ELF-1 (cell line): ENCODE measurements around the gene NT5C1B.

Experiments
- DNase-seq: peaks from one replicate; pipeline ENCODE4 v3.0.0-alpha.2; 2016; ENCODE audit warnings: low read depth, low spot score

The NT5C1B gene

DNA sequence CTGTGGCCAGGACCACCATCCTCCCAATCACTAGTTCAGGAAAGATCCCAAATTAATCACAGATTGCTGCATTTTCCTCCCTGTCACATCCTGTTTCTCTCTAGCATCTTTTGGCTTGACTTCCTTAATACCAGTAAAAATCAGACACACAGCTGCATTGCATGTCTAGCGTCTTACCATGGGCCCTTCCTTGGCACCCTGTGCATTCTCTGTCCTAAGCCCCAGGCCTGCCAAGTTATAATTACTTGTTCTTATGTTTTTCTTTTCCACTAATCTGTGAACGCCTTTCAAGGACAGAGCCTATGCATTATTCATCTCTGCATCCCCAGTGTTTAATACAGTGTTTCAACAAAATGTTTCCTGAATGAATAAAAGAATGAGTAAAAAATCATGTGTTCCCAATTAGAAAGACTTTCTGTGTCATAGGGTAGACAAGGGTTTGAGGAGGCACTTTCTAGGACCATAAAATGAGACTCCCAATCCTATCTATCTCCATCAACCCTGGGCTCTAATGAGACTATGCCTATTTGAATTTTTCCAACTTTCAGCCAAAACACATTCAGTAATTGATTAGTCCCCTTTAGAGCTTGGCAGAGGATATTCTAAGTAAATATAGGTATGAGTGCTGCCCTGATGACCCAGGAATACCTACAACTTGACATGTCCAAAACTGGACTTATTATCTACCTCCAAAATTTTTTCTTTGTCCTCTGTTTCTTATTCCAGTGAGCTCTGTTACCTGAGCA lies 10.3 kb upstream of the NT5C1B start:
- no peak for DNase-seq

- DNase-seq, result no peak
These were observed 9.6 kb upstream of the NT5C1B start for GRCh38 chr2:18598848-18599484.

- no peak for DNase-seq
These were observed 8.2 kb upstream of the NT5C1B start for GRCh38 chr2:18597618-18598017.

DNA sequence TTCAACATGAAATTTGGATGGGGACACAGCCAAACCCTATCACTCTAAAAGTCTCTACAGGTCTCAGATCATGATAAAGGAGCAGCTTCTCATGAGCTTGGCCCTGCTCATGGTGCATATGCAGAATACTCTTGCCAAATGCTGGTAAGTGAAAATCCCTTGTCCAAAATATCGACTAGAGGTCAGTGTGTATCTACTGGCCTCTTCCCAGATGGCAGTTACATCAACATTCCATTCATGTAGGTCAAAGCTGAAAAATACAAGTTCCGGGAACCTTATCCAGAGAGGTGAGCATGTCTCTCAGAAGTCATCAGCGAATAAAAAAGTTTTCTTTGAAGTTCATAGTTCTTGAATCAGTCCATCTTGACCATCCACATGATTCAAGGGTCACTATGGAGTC lies 7.6 kb upstream of the NT5C1B start:
- DNase-seq, result no peak

DNA sequence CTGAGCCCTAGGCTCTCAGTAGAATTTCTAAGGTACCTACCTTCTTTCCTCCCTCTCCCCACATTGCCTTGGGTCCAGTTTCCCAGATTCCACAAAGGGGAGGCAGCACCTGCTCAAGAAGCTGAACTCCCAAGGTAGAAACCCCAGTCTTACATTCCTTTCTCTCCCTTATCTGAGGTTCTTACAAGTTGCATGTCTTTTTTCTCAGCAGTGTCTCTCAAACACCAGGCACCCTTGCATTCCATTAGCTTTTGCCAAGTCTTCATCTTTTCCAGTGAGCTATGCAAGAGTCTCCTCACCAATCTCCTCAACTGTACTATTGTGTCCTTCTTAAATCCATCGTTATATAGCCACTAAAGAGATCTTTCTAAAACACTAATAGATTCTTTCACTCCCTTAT lies 4.1 kb upstream of the NT5C1B start:
- DNase-seq, result no peak

DNA sequence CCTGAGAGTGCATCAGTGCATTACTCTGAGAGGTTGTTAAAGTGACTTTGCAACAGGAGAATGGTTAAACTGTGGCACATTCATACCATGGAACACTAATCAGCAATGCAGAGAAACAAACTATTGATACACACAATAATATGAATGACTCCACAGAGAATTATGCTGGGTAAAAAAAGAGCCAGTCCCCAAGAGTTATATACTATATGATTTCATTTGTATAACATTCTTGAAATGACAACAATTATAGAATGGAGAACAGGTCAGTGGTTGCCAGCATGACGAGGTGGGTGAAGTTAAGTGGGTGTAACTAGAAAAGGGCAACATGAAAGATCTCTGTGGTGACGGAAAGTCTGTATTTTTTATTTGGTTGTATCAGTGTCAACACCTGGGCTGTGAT lies 3.0 kb upstream of the NT5C1B start:
- no peak for DNase-seq

DNA sequence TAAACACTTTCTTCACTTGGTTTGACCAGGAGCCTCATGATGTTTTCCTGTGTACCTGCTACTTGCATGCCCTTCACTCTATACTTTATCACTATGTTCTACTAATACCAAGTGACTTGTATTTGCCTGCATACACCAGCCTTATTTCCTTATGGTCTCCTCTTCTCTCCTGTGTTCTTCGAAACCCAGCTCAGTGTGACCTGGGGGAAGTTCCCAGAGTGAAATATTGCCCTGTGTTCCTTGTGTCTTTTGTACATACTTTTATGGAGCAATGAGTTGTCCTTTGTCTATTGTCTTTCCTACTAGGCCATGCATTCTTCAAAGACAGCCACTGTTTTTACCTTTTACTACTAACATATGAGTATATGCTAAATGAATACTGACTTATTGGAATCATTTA lies 567 bp downstream of the NT5C1B start:
- no peak for DNase-seq

GRCh38 chr2:18588049-18588448 lies 1.3 kb downstream of the NT5C1B start:
- no peak for DNase-seq

DNA sequence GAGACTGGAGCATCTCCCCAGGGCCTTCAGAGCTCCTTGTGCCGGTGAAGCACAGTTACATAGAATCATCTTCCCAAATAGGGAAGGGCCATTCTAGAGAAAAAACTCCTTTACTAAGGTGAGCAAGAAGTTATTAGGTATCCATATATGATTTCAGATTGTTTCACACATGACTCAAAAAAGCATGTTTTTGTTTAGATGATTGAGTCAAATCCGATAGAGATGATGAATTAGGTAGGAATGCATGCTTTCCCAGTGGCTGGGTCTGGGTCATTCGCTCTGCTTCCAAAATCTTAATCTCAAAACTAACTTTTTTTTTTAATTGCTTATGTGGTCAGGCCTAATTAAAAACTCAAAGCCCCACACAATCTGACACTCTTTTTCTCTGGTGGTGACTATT lies 3.8 kb downstream of the NT5C1B start:
- no peak for DNase-seq

DNA sequence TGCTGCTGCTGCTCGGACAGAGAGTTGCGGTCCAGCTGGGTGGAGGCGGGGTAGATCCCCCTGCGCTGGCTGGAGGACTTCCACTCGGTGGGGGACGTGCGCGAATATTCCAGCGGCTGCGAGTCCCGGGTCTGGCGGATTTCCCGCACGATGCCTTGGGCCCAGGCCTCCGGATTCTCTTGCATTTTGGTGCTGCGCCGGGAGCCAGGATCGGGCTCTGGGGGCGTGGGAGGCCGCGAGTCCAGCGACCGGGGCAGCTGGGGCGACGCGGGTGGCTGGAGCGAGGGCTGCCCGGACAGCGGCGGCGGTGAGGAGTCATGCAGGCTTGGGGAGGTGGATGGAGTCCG lies 4.8 kb downstream of the NT5C1B start:
- no peak for DNase-seq

DNA sequence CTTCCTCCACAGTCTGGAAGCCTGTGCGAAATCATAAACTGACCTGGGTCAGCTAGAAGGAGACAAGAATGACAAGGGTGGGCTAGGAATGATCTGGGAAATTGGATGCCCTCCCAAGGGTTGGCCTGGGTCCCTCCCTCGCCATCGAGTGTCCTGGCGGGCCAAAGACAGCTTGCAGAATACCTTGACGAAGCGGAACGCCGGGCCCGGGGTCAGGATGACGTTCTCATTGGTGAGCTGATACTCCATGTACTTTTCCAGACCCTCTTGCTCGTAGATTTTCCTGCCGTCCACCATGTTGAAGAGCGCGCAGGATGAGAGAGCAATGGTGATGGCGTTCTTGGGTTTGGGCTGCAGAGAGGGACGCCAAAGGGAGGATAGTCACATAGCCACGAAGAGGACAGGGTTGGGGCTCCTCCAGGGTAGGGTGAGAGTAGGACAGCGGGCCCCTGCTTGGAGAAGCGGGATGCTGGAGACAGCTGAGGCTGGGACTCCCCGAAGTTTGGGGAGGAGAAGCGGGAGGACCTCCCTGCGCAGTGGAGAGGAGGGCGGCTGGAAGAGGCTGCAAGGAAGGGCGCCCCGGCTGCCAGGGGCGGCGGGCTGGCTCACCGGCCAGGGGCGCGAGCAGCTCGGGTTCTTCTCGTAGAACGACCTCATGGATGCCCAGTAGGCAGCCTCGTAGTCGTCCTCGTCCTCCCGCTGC lies 5.3 kb downstream of the NT5C1B start:
- no peak for DNase-seq

DNA sequence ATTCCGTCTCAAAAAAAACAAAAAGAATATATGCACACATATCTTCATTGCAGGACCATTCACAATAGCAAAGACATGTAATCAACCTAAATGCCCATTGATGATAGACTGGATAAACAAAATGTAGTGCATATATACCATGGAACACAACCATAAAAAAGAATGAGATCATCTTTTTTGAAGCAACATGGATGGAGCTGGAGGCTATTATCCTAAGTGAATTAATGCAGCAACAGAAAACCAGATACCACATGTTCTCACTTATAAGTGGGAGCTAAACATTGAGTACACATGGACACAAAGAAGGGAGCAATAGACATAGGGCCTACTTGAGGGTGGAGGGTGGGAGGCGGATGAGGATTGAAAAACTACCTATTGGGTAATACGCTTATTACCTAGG lies 8.8 kb downstream of the NT5C1B start:
- DNase-seq, result no peak

GRCh38 chr2:18578033-18578432 lies 11.3 kb downstream of the NT5C1B start:
- DNase-seq, result no peak

DNA sequence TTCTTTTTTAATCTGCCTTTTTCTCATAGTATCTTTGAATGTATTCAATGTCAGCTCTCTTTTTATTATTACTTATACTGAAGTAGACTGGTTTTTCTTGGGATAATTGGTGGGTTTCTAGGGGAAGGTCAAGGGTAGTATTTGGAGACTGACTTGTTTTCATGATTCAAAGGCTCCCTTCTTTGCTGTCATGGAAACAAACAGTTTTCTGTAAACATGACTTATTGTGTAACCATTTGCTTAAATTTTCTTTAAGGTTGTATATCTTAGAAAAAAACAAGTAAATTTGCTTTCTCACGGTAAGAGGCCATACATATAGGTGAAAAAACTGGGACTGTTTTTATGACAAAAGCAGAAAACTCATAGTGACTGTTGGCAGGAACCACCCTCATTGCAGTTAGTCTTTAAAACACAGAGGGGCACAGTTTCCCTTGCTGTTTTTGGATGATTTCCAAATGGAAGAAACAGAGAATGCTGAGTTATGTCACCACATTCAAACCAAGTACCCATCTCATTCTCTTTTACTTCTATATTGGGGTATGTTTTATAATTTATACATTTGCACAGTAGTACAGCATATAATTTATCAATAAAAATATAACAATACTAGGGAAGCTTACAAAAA lies 23.1 kb downstream of the NT5C1B start:
- no peak for DNase-seq

- no peak for DNase-seq
These were observed 28.6 kb downstream of the NT5C1B start for GRCh38 chr2:18560797-18561085.

DNA sequence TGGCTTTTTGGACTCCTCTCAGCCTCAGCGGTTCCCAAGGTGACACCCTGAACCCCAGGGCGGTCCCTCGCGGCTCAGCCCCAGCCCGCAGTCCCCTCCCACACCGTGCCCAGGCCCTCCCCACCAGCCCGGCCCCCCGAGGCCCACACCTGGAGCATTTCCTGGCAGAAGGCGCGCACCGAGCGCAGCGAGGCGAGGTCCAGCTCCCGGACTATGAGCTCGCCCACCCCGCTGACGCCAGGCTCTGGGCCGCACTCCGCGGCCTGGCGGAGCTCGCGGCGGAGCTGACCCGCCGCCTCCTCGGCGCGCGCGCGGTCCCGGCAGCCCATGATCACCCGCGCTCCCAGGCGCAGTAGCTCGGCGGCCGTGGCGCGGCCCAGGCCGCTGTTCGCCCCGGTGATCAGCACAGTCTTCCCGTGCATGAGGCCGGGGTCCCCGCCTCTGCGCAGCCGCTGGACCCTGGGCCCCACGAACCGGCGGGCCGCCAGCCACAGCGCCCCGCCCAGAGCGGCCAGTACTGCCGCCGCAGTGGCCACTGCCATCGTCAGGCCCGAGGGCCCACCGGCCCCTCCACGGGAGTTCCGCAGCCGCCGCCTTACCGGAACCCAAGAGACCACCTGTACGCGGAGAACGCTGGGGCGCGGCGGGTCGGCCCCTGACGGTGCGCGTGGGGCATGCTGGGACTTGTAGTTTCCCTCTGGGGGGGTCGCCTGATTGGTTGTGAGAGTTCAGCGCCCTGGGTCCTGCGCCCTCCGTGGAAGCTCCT lies 29.2 kb downstream of the NT5C1B start, which contains the start of gene RDH14:
Gene RDH14, minus strand, starts transcription at position 623 of the 766 bp plus-strand sequence. Its CDS starts 81 bp downstream, at position 542.
- DNase-seq, result peak; percentile 97

- no peak for DNase-seq
These were observed 29.8 kb downstream of the NT5C1B start for GRCh38 chr2:18559531-18560030.

DNA sequence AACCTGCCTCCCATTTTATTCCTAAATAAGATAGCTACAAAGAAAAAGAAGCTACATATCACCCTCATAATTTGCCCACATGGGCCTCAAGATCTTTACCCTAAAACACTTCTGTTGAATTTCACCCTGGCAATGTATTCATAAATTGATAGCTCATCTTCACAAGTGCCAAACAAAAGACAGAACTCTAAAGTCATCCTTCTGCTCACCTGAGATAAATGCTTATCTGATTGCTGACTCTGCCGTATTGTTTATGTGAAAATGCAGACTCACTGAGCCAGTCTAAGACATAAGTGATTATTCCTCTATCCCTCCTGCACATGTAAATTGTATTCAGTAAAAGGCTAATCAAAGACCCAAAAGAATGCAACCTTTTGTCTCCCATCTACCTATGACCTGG lies 30.9 kb downstream of the NT5C1B start:
- no peak for DNase-seq

DNA sequence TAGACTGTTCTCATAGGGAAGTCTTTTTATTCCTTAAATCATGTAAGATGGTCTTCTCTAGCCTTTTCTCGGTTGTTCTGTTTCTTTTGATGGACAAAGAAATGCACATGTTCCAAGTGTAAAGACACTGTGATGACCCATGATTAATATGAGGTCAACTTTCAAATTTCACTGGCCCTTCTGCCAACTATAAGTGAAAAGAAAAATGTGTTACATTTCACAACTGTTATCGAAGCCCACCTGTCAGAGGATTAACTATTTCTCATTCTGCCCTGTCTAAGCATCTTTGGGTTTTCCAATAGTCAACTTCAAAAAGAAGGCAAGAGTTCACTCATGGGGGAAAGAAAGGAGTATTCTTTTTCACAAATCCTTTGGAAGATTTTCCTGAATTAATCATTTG lies 32.2 kb downstream of the NT5C1B start:
- no peak for DNase-seq

DNA sequence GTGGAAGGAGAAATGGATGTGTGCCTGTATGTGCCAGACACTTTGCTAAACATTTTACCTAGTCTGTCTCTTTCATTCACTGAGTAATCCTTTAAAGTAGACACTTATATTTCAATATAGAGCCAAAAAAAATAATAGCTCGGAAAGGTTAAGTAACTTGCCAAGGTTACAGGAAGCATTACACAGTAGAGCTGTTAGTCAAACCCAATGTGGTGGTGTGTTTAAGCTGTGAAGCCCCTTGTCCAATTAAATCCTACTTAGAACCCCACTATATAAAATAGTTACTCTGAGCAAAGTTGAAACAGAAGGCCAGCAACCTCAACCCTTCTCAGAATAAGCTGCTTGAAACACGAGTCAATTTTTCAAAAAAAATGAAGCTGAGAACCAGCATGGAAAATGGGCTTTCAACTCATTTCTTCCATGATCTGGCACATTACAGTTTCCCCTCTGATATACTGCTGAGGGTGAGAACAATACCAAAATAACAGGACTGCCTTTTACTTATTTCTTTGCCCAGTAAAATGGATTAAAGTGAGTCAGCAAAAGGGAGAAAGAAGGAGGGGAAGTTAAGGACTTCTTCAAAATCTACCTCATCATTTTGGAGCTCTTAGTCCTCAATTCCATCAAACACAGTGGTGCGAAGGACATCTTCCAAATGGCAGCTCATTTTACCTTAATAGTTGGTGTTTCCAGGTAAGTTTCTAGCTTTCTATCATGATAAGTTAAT lies 36.9 kb downstream of the NT5C1B start:
- no peak for DNase-seq

DNA sequence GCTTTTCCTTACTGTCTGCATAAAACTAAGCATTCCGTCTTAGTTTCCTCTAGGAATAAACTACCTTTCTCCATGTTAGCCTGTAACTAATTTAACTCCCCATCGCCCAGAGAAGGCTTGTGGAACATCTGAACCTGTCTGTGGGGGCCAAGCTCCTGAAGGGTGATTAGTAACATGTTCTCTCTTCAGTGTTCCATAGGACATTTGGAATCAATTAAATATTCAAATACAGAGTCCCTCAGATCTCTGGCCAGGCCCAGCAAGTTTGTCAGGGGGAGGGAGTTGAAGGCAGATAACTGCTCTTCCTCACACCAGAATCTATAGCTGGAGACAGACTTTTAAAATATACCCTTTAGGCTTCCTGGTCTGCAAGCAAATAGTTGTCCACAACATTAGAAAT lies 37.7 kb downstream of the NT5C1B start:
- DNase-seq, result no peak
